Mononuclear cell (primary cell): Measurements from ENCODE around the gene GRAMD2A. TPM values are rescaled to one million over a fixed set of nuclear protein-coding genes. Genes with fewer than 3 reads are reported as not detected.
A peak's percentile ranks its signal among the peaks of the same experiment; 100 is the strongest.

ENCODE experiments used
- H3K27me3 ChIP-seq: 2 replicates; pipeline ENCODE4 v1.6.0; 2011; ENCODE audit warnings: low read length, control low read depth; ENCODE audit not compliant: insufficient read depth
- H3K4me1 ChIP-seq: 2 replicates; pipeline ENCODE4 v1.5.1; 2011; ENCODE audit warnings: mild to moderate bottlenecking, low read length, control low read depth; ENCODE audit not compliant: insufficient read depth
- H3K4me3 ChIP-seq: 2 replicates; pipeline ENCODE4 v1.5.1; 2011; ENCODE audit warnings: mild to moderate bottlenecking, low read length, moderate library complexity
- H3K9me3 ChIP-seq: 2 replicates; pipeline ENCODE4 v1.5.1; 2011; ENCODE audit warnings: low read depth, mild to moderate bottlenecking, control low read depth, low read length
- total RNA-seq: library from RNA; depleted of rRNA; stranded (reverse); fragments of >200 nt; gene quantifications from one replicate; pipeline ENCODE4 v1.2.3, GENCODE V29; 2012

GRAMD2A gene
- not detected for total RNA-seq

GRCh38 chr15:72197460-72198355 lies at the start of gene GRAMD2A:
TSS of gene GRAMD2A (minus strand) at chr15:72197787.
- Histone ChIP-seq H3K9me3 (no peaks in the 10 kb centered on the region), H3K27me3 (peaks cover 10% of the 10 kb centered on the region), H3K4me3 (no peak within 1 kb of the TSS), H3K4me1 (peaks cover 27% of the 10 kb centered on the region)

GRCh38 chr15:72242775-72243370 lies 45.3 kb upstream of the GRAMD2A start:
- Histone ChIP-seq H3K4me1 (peaks cover 3% of the 10 kb centered on the region), H3K4me3 (no peak overlapping the region), H3K27me3 (no peaks in the 10 kb centered on the region), H3K9me3 (no peaks in the 10 kb centered on the region)

- Histone ChIP-seq H3K4me3 (no peak overlapping the region), H3K27me3 (no peaks in the 10 kb centered on the region), H3K9me3 (no peaks in the 10 kb centered on the region), H3K4me1 (peaks cover 22% of the 10 kb centered on the region)
These were observed 42.1 kb upstream of the GRAMD2A start for GRCh38 chr15:72239652-72240051.

GRCh38 chr15:72238586-72238985 lies 41.0 kb upstream of the GRAMD2A start:
- no peak overlapping the region for H3K4me3 ChIP-seq
- no peaks in the 10 kb centered on the region for H3K9me3 ChIP-seq
- H3K27me3 ChIP-seq, result no peaks in the 10 kb centered on the region
- H3K4me1 ChIP-seq, result peaks cover 30% of the 10 kb centered on the region

- no peaks in the 10 kb centered on the region for H3K27me3 ChIP-seq
- peaks cover 37% of the 10 kb centered on the region for H3K4me1 ChIP-seq
- no peak overlapping the region for H3K4me3 ChIP-seq
- no peaks in the 10 kb centered on the region for H3K9me3 ChIP-seq
These were observed 40.3 kb upstream of the GRAMD2A start for GRCh38 chr15:72237853-72238224.

GRCh38 chr15:72237029-72237852 lies 39.7 kb upstream of the GRAMD2A start:
- Histone ChIP-seq H3K4me1 (peaks cover 43% of the 10 kb centered on the region), H3K4me3 (no peak overlapping the region), H3K9me3 (no peaks in the 10 kb centered on the region), H3K27me3 (no peaks in the 10 kb centered on the region)

GRCh38 chr15:72236381-72237003 lies 38.9 kb upstream of the GRAMD2A start:
- H3K27me3 ChIP-seq, result no peaks in the 10 kb centered on the region
- H3K4me3 ChIP-seq, result no peak overlapping the region
- H3K4me1 ChIP-seq, result peaks cover 51% of the 10 kb centered on the region

GRCh38 chr15:72235298-72235697 lies 37.7 kb upstream of the GRAMD2A start:
- no peaks in the 10 kb centered on the region for H3K27me3 ChIP-seq
- H3K4me1 ChIP-seq, result peaks cover 52% of the 10 kb centered on the region
- H3K9me3 ChIP-seq, result no peaks in the 10 kb centered on the region
- H3K4me3 ChIP-seq, result no peak overlapping the region

More at GRCh38 chr15:72236381-72237003, 38.9 kb upstream of the GRAMD2A start:
- H3K9me3 ChIP-seq, result no peaks in the 10 kb centered on the region

GRCh38 chr15:72233769-72234168 lies 36.2 kb upstream of the GRAMD2A start:
- no peaks in the 10 kb centered on the region for H3K9me3 ChIP-seq
- H3K4me3 ChIP-seq, result no peak overlapping the region
- no peaks in the 10 kb centered on the region for H3K27me3 ChIP-seq
- H3K4me1 ChIP-seq, result peaks cover 60% of the 10 kb centered on the region

GRCh38 chr15:72231833-72232478 lies 34.4 kb upstream of the GRAMD2A start:
- H3K4me1 ChIP-seq, result peaks cover 67% of the 10 kb centered on the region

GRCh38 chr15:72231066-72231832 lies 33.7 kb upstream of the GRAMD2A start, which contains the start of gene PKM:
TSS of gene PKM (minus strand) at chr15:72231190. CDS start at chr15:72219097, 12,093 bp downstream.
- Histone ChIP-seq H3K4me3 (peak within 1 kb of the TSS; percentile 88), H3K9me3 (no peaks in the 10 kb centered on the region), H3K4me1 (peaks cover 67% of the 10 kb centered on the region), H3K27me3 (no peaks in the 10 kb centered on the region)

More at GRCh38 chr15:72231833-72232478, 34.4 kb upstream of the GRAMD2A start:
- H3K9me3 ChIP-seq, result no peaks in the 10 kb centered on the region
- peak overlapping the region; percentile 88 for H3K4me3 ChIP-seq
- no peaks in the 10 kb centered on the region for H3K27me3 ChIP-seq

GRCh38 chr15:72230197-72231065 lies 32.8 kb upstream of the GRAMD2A start:
- Histone ChIP-seq H3K4me3 (peak overlapping the region; percentile 88), H3K4me1 (peaks cover 71% of the 10 kb centered on the region), H3K27me3 (no peaks in the 10 kb centered on the region), H3K9me3 (no peaks in the 10 kb centered on the region)

GRCh38 chr15:72229947-72230196 lies 32.3 kb upstream of the GRAMD2A start:
- H3K27me3 ChIP-seq, result no peaks in the 10 kb centered on the region
- H3K4me3 ChIP-seq, result peak overlapping the region; percentile 88
- H3K4me1 ChIP-seq, result peaks cover 74% of the 10 kb centered on the region

More at GRCh38 chr15:72229947-72230196, 32.3 kb upstream of the GRAMD2A start:
- no peaks in the 10 kb centered on the region for H3K9me3 ChIP-seq
